Measurements from ENCODE around the gene REPIN1. TPM values are rescaled to one million over a fixed set of nuclear protein-coding genes. Genes with fewer than 3 reads are reported as not detected.
A peak's percentile ranks its signal among the peaks of the same experiment; 100 is the strongest.

REPIN1 gene
- total and polyA plus RNA-seq, 8 donors, result 61.5 to 110 (median 71.6) TPM

DNA sequence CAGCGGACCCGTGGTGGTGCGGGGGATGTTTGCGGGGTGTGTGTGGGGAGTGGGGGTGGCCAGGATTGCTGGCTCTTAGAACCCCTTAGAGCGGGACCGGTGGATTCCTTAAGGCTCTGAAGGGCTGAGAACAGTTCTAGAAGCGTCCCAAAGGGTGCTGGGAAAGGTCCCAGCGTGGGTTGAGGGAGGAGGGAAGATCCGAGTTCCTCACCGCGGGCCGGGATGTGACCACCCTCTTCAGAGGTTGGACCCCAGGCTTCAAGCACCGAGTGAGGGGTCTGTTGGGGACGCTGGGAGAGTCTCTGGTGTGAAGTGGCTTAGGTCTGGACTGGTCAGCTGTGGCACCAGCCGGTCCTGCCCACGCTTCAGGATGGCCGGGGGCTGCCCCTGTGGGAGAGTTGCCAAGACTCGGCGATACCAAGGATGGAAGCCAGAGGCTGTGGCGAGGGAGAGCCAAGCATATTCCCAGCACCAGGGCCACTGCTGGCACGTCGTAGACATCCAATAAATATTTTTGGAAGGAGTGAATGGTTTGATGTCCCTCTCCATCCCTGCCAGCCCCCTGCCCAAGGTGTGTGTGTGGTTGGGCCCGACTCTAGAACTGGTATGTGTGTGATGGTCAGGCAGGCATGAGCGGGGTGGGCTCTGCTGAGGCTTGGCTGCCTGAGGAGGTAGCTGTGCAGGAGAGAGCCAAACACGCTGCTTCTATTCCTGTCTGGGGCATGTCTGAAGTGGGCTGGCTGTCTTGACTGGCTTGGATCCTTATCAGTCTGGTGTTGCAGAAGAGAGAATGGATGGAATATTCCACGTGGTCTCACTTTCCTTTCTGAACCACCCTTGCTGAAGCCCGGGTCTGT lies 29.7 kb downstream of the REPIN1 start:
- intact Hi-C loops (cut with DNase I), result no loop called here
- Histone ChIP-seq H3K4me1 (no peaks in the 10 kb centered on the region), H3K36me3 (peaks cover 0 to 23% of the 10 kb centered on the region in 2 donors), H3K9me3 (no peaks in the 10 kb centered on the region), H3K27ac (no peak overlapping the region), H3K27me3 (no peaks in the 10 kb centered on the region), H3K4me3 (no peak overlapping the region)
- DNase-seq (no peak), ATAC-seq (no peak)
- no peak for TF ChIP-seq CTCF (IDR thresholded peaks at IDR 0.05)

DNA sequence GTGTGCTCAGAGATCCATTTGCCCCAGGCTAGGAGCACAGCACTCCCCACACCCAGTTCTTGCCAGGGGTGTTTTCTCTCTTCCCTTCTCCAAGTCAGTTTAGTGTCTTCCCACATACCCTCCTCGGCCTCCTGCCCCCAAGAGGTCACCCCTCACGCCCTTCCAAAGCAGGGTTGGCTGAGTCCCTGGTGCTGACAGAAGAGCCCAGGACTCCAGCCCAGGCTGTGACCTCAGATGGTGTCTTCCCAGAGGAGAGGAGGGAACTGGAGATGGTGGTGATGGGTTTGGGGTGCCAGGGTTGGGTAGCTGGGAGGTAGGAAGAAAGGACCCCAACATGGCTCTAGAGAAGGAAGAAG lies 30.3 kb downstream of the REPIN1 start:
- no peak overlapping the region for H3K27ac ChIP-seq
- H3K9me3 ChIP-seq, result no peaks in the 10 kb centered on the region
- peaks cover 2 to 3% of the 10 kb centered on the region in 2 donors for H3K4me1 ChIP-seq
- DNase-seq (no peak), ATAC-seq (no peak)
- H3K27me3 ChIP-seq, result no peaks in the 10 kb centered on the region
- intact Hi-C loops (cut with DNase I), result no loop called here
- no peak overlapping the region for H3K4me3 ChIP-seq
- H3K36me3 ChIP-seq, result peaks cover 0 to 23% of the 10 kb centered on the region in 2 donors
- no peak for TF ChIP-seq CTCF (IDR thresholded peaks at IDR 0.05)

DNA sequence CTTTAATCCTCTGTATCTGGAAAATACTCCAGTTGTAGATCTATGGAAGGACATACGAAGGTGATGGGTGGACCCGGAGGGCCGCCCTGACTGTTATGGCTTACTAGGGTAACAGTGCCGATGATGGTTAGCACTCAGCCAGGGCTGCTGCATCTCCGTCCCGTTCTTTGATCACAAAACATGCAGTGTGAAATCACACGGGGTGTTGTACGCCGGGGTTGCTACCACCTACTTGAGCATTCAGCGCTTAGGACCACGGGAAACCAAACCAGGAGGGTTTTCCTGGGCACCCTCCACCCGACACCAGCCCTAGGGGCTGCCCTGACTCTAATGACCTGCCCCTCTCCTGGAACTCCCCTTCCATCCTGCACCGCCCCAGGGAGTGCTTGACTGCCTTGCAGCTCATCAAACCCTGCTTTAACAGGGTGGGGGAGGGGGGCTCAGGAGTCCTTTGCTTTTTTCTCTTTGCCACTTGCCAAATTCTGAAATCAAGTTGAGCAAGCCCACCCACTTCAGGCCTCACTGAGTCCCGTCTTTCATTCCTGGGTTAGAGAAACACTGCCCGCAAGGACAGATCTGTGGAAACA lies 30.9 kb downstream of the REPIN1 start:
- no peak for DNase-seq
- intact Hi-C loops (cut with DNase I), result no loop called here
- peaks cover 6 to 9% of the 10 kb centered on the region in 2 donors for H3K4me1 ChIP-seq

DNA sequence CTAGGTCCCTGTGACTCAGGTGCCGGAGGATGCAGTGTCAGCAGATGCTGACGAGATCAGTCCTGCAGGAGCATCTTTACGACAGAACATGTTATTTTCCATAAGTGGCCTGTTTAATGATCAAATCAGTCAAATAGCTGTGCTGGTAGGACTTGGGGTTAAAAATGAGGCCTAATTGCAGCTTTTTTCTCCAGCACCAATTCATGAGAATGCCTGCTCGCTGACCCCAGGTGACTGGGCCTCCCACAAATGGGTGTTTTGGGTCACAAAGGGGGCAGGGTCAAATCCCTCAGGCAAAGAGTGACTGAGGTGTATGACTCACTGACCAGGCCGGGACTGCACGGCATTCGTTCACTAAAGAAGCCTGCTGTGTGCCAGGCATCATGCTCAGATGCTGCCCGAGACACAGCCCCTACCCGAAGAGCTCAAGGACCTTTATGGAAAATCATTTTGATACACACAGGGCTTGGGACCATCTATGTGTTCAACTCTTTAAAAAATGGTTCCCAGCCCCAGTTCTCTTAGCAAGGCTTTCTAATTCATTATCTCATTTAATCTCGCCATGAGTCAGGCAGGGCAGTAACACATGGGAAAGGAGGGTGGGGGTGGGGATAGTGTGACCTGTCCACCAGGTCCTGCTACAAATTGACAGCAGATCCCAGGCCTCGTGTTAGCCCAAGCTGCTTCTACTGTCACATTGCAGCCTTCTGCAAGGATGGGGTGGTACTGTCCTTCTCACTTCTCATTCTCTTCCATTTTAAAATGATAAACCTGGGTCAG lies 31.6 kb downstream of the REPIN1 start:
- Histone ChIP-seq H3K4me3 (no peak overlapping the region), H3K4me1 (peaks cover 6 to 10% of the 10 kb centered on the region in 2 donors), H3K9me3 (no peaks in the 10 kb centered on the region), H3K27me3 (no peaks in the 10 kb centered on the region), H3K36me3 (peaks cover 0 to 23% of the 10 kb centered on the region in 2 donors), H3K27ac (no peak overlapping the region)
- DNase-seq (peak in 1 of 4 donors; percentile 41), ATAC-seq (no peak)
- intact Hi-C loops (cut with DNase I), result no loop called here
- no peak for TF ChIP-seq CTCF (IDR thresholded peaks at IDR 0.05)

More for the DNA sequence above, 30.9 kb downstream of the REPIN1 start:
- Histone ChIP-seq H3K27ac (no peak overlapping the region), H3K9me3 (no peaks in the 10 kb centered on the region), H3K36me3 (peaks cover 0 to 23% of the 10 kb centered on the region in 2 donors), H3K27me3 (no peaks in the 10 kb centered on the region), H3K4me3 (no peak overlapping the region)
- no peak for TF ChIP-seq CTCF (IDR thresholded peaks at IDR 0.05)
- ATAC-seq, result no peak

Data from left lung (tissue), 10 donors.